ENCODE measurements around the gene HS3ST3A1.

The HS3ST3A1 gene

GRCh38 chr17:13601776-13602551 is at the start of gene HS3ST3A1:
Gene HS3ST3A1, minus strand, starts transcription at chr17:13601929. Its CDS starts 800 bp downstream, at chr17:13601129.
- DNase-seq, result no peak

GRCh38 chr17:13650096-13650675 is 48.5 kb upstream of the HS3ST3A1 start:
- no peak for DNase-seq

GRCh38 chr17:13647543-13648021 is 45.9 kb upstream of the HS3ST3A1 start:
- no peak for DNase-seq

GRCh38 chr17:13646969-13647542 is 45.3 kb upstream of the HS3ST3A1 start:
- no peak for DNase-seq

GRCh38 chr17:13646411-13646810 is 44.7 kb upstream of the HS3ST3A1 start:
- DNase-seq, result no peak

GRCh38 chr17:13643180-13643579 is 41.5 kb upstream of the HS3ST3A1 start:
- no peak for DNase-seq

GRCh38 chr17:13642188-13642587 is 40.5 kb upstream of the HS3ST3A1 start:
- DNase-seq, result no peak

GRCh38 chr17:13640551-13640950 is 38.8 kb upstream of the HS3ST3A1 start:
- no peak for DNase-seq

- DNase-seq, result no peak
Observed at GRCh38 chr17:13638855-13639458, 37.2 kb upstream of the HS3ST3A1 start.

- no peak for DNase-seq
Observed at GRCh38 chr17:13636951-13637350, 35.2 kb upstream of the HS3ST3A1 start.

- no peak for DNase-seq
Observed at GRCh38 chr17:13635951-13636350, 34.2 kb upstream of the HS3ST3A1 start.

- no peak for DNase-seq
Observed at GRCh38 chr17:13634021-13634420, 32.3 kb upstream of the HS3ST3A1 start.

- DNase-seq, result no peak
Observed at GRCh38 chr17:13631529-13631928, 29.8 kb upstream of the HS3ST3A1 start.

- no peak for DNase-seq
Observed at GRCh38 chr17:13626703-13627102, 25.0 kb upstream of the HS3ST3A1 start.

GRCh38 chr17:13619462-13619861 is 17.7 kb upstream of the HS3ST3A1 start:
- DNase-seq, result no peak

- no peak for DNase-seq
Observed at GRCh38 chr17:13616031-13616430, 14.3 kb upstream of the HS3ST3A1 start.

GRCh38 chr17:13609941-13610340 is 8.2 kb upstream of the HS3ST3A1 start:
- no peak for DNase-seq

- DNase-seq, result no peak
Observed at GRCh38 chr17:13601322-13601775, 380 bp downstream of the HS3ST3A1 start.

GRCh38 chr17:13600475-13601321 is 1.0 kb downstream of the HS3ST3A1 start:
- DNase-seq, result no peak

GRCh38 chr17:13599864-13600263 is 1.9 kb downstream of the HS3ST3A1 start:
- DNase-seq, result no peak

- DNase-seq, result no peak
Observed at GRCh38 chr17:13599168-13599577, 2.6 kb downstream of the HS3ST3A1 start.

GRCh38 chr17:13598353-13599167 is 3.2 kb downstream of the HS3ST3A1 start:
- no peak for DNase-seq
